Activated effector memory CD4-positive, alpha-beta T cell treated with Interleukin-2 at 50 U/mL for 16 hours (primary cell): Measurements from ENCODE around the gene RNF31.

Source experiments
- DNase-seq: peaks from one replicate; pipeline ENCODE4 v3.0.0-alpha.2; 2020

The RNF31 gene

DNA sequence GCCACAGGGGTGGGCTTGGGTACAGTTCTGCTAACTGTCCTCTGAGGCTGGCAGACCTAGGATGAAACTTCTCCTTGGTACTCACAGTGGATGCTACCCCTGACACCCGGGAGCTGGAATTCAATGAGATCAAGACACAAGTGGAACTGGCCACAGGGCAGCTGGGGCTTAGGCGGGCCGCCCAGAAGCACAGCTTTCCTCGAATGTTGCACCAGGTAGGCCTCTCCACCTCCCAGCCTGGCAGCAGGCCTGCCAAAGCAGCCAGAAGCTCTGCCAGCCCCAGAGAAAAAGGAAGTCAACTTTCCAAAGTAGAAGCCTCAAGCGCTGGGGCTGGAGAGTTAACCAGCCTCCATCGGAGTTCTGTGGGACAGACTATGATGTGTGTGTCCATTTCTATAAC, 30.1 kb upstream of the RNF31 start:
- no peak for DNase-seq

DNA sequence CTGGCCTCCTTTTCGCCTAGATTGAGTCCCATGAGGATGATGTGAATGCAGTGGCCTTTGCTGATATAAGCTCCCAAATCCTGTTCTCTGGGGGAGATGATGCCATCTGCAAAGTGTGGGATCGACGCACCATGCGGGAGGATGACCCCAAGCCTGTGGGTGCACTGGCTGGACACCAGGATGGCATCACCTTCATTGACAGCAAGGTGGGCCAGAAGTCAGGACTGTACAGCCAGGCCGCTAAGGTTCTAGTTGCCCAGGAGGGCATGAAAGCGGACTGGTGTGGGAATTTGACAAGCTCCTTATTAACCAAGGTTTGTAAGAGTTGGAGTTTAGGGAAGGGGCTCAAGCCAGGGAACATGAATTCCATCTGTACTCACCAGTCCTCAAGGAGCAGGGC, 27.6 kb upstream of the RNF31 start:
- no peak for DNase-seq

DNA sequence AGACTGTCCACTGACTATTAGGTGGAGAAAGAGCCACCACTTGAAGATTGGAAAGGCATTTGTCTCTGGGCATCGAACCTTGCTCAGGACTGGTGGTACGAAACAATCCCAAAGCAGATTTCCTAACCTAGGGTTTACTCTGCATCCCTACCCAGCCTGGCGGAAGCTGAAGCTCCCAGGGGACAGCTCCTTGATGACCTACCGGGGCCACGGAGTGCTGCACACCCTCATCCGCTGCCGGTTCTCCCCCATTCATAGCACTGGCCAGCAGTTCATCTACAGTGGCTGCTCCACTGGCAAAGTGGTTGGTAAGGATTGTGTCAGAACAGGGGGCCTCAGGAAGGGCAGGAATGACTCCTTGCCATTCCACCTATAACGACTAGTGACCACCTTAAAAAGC, 26.1 kb upstream of the RNF31 start:
- no peak for DNase-seq

DNA sequence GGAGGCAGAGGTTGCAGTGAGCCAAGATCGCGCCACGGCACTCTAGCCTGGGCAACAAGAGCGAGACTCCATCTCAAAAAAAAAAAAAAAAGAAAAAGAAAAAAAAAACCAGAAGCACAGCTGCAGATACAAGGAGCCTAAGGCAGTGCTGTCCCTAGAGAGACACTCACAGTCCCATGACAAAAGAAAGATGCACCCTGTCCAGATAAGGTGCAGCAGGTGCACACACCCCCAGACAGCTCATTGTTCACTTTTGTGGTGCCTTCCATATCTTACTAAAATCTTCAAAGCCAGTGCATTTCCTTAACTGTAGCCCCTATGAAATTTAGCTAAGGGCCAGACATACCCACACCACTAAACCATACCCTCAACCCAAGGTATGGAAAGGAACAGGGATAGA, 24.9 kb upstream of the RNF31 start:
- no peak for DNase-seq

DNA sequence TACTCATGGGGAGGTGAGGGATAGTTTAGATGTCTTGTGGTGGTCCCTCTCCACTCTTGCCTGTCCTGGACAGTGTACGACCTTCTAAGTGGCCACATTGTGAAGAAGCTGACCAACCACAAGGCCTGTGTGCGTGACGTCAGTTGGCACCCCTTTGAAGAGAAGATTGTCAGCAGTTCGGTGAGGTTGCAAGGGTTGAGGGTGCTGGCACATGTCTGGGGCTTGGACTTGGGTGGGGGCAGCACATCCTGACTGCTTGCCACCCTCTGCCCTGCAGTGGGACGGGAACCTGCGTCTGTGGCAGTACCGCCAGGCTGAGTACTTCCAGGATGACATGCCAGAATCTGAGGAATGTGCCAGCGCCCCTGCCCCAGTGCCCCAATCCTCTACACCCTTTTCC, 24.4 kb upstream of the RNF31 start:
- no peak for DNase-seq

GRCh38 chr14:24123424-24124417, 23.6 kb upstream of the RNF31 start:
- no peak for DNase-seq

DNA sequence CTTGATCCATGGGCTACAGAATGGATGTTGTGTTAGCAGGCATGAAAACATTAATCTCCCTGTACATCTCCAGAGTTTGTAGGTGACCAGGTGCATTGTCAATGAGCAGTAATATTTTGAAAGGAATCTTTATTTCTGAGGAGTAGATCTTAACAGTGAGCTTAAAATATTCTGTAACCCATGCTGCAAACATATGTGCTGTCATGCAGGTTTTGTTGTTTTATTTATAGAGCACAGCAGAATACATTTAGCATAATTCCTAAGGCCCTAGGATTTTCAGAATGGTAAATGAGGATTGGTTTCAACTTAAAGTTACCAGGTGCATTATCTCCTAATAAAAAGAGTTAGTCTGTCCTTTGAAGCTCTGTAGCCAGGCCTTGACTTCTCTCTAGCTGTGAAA, 20.4 kb upstream of the RNF31 start:
- no peak for DNase-seq

DNA sequence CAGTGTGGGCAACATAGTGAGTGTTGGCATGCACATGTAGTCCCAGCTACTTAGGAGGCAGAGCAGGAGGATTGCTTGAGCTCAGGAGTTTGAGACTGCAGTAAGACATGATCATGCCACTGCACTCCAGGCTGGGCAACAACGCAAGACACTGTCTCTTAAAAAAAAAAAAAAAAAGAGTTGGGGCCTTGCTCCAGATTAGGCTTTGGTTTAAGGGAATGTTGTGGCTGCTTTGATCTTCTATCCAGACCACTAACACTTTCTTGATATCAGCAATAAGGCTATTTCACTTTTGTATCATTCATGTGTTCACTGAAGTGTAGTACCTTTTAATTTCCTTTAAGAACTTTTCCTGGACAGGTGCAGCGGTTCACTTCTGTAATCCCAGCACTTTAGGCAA, 19.6 kb upstream of the RNF31 start:
- DNase-seq = no peak

DNA sequence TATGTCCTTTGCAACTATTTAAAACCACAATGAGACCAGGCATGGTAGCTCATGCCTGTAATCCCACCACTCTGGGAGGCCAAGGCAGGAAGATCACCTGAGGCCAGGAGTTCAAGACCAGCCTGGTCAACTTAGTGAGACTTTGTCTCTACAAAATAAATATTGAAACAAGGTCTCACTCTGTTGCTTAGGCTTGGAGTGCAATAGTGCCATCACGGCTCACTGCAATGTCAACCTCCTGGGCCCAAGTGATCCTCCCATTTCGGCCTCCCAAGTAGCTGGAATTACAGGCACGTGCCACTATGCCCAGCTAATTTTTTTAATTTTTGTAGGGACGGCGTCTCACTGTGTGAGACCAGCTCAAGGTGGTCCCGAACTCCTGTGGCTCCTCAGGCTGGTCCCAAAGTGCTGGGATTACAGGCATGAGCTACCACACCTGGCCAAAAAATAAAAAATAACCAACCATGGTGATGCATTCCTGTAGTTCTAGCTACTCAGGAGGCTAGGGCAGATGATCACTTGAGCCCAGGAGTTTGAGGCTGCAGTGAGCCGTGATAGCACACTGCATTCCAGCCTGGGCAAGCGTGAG, 17.8 kb upstream of the RNF31 start:
- DNase-seq = no peak

DNA sequence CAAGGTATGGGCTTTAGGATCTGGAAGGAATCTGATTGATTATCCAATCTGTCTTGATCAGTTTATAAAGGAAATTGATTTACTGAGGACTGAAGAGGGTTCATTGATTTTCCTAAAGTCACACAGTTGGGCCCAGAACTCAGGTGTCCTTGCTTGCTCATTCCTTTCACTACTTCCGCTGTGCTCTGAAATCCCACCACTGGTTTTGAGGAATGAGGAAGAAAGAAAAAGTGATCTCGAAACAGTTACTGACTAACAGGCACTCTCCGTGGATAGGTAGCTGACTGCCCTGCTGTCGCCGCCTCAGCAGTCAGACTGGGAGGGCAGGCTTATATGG, 16.9 kb upstream of the RNF31 start, which contains the start of gene FITM1:
TSS of gene FITM1 (plus strand) at position 280 of the 337 bp plus-strand sequence. CDS start 905 bp downstream, outside the sequence.
- DNase-seq = no peak

DNA sequence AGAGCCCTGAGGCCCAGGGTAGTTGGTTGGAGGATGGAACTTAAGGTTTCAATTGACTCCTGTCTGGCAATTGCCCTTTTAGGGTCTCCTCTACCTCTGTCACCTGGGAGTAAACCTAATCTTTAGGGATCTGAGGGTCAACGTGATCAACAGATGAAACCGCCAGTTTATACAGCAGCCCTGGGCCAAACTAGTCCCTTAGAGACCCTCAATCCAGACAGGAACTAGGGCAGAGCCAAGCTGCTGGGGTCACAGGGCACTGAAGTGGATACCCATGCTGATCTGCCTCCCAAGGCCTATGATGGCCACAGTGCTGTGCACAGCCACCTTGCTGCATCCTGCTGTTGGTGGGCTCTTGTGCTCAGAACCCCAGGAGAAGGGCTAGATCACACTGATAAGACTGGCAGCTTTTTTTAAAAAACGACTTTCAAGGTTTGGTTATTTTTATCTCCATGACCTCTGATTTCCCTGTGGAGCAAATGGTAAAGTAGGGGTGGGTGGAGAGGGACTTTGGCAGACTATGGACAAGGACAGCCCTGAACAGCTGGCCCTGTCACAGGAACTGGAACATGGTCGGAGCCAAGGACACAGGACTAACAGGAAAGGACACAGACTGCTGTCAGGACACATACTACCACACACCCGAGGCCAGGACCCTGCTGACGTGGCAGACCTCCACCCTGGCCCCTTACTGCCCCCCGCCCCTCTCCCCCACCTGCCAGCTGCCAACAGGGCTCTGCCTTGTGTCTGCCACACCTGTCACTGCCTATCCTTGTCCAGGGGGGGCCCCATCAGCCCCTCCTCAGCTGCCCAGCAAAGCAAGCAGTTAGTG, 16.4 kb upstream of the RNF31 start:
- DNase-seq = no peak

DNA sequence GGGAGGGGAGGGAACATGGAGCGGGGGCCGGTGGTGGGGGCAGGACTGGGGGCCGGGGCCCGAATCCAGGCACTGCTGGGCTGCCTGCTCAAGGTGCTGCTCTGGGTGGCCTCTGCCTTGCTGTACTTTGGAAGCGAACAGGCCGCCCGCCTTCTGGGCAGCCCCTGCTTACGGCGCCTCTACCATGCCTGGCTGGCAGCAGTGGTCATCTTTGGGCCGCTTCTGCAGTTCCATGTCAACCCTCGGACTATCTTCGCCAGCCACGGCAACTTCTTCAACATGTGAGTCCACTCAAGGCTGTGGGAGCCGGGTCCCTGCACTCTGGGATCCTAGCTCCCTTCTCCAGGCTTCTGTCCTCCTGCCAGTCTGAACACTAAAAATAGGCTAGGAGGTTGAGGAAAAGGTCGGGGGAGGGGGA, 15.7 kb upstream of the RNF31 start:
- no peak for DNase-seq

GRCh38 chr14:24132061-24132685, 15.1 kb upstream of the RNF31 start:
- no peak for DNase-seq

GRCh38 chr14:24132976-24133375, 14.3 kb upstream of the RNF31 start:
- no peak for DNase-seq

GRCh38 chr14:24133735-24134134, 13.6 kb upstream of the RNF31 start:
- no peak for DNase-seq

DNA sequence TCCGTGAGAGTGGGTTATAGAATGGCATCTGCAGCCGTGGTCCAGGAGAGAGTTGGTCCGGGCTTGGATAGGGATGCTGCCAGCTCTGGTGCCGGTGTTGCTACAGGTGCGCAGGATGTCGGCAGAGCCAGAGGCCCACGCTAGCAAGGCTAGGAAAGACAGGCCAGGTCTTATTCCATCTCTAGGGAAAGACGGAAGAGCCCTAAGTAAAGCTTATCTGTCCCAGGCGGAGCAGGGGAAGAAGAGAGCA, 11.8 kb upstream of the RNF31 start:
- no peak for DNase-seq

DNA sequence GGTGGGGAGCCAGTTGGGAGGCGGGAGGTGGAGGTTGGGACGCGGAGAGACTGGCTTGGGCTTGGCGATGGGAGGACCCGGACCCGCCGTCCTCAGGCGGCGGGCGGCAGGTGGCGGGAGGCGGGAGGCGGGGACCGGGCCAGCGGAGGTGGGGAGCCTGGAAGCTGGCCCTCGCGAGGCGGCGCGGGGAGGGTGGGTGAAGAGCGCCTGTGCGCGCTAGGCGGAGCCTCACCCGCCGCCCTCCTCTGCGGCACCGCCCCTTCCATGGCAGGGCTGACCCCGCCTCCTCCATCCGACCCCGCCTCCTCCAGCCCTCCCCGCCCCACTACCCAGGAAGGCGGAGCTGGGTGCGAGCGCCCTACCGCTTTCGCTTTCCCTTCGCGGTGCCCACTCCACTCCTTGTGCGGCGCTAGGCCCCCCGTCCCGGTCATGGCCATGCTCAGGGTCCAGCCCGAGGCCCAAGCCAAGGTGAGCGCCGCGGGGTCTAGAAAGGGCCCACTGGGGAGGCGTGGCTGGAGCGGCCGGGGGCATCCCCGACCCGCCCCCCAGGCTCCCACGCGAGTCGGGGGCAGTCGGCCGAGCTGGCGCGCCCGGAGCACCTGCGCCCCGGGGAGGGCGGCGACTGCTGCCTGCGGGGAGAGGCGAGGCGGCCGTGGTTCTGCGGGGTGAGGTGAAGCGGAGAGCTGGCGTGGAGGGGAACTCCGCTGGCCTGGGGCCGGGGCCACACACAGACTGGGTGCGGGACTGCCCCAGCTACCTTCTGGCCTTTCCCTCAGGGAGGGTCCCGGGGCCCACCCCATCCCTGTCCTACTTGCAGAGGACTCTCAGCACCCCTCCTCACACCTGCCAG, 11.2 kb upstream of the RNF31 start, which contains the start of gene PSME1:
TSS of gene PSME1 (plus strand) at position 361 of the 850 bp plus-strand sequence. CDS start at position 430, 69 bp downstream.
- peak; percentile 93 for DNase-seq

- DNase-seq = no peak
Observed at GRCh38 chr14:24136684-24137528, 10.4 kb upstream of the RNF31 start.

DNA sequence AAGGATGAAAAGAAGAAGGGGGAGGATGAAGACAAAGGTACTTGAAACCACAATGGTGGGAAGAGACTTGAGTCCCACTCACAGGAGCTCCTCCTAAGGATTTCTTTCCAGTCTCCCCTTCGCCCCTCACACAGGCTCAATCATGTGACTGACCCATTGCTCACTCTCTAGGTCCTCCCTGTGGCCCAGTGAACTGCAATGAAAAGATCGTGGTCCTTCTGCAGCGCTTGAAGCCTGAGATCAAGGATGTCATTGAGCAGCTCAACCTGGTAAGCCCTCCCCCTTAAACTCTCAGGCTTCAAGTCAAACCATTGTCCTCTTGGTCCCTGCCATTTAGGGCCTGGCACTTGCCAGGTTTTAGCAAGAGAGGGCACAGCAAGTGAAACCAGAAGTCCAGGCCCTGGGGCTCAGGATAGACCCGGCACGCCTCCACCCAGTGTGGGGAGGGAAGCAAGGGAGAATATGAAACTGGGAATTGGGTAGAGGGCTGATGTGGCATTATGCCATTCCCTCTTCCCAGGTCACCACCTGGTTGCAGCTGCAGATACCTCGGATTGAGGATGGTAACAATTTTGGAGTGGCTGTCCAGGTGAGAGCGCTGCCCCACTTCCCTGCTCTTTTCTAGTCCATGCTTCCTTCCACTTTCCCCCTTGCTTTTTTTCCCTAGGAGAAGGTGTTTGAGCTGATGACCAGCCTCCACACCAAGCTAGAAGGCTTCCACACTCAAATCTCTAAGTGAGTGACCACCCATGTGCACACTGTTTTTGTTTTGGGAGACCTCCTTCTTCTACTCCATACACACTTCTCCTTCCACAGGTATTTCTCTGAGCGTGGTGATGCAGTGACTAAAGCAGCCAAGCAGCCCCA, 9.5 kb upstream of the RNF31 start:
- no peak for DNase-seq
